Thyroid gland (tissue), 4 donors: Measurements from ENCODE around the gene SPINDOC.

Experiments used
- CTCF ChIP-seq, 6 experiments: fragments of 200-600 bp in 3 of 6; fragments of 450-650 bp in 3 of 6; sonication (generic) in 3 of 6; IDR thresholded peaks; one replicate each; pipeline ENCODE4 v1.5.1; 2016 to 2019; ENCODE audit warnings: antibody characterized with exemption in 6 of 6, mild to moderate bottlenecking in 2 of 6, inconsistent platforms in 1 of 6, moderate library complexity in 1 of 6
- POLR2A ChIP-seq, 2 donors: fragments of 450-650 bp; IDR thresholded peaks; one replicate each; pipeline ENCODE4 v1.6.1; 2017; ENCODE audit warnings: antibody characterized with exemption in 2 of 2, mild to moderate bottlenecking in 2 of 2, moderate library complexity in 1 of 2

GRCh38 chr11:63766531-63767235 is 46.6 kb upstream of the SPINDOC start:
- TF ChIP-seq CTCF (IDR thresholded peaks at IDR 0.05) (no peak), POLR2A (IDR thresholded peaks at IDR 0.05) (no peak)
